Activated T-cell treated with anti-CD3 and anti-CD28 coated beads for 24 hours (primary cell): Measurements from ENCODE around the gene NOC2L.
A peak's percentile ranks its signal among the peaks of the same experiment; 100 is the strongest.

Experiments
- DNase-seq: peaks from one replicate; pipeline ENCODE4 v3.0.0-alpha.2; 2020; ENCODE audit warnings: low read depth

The NOC2L gene

GRCh38 chr1:974687-975328 is 15.8 kb upstream of the NOC2L start:
- no peak for DNase-seq

GRCh38 chr1:974293-974640 is 15.2 kb upstream of the NOC2L start:
- DNase-seq, result no peak

- no peak for DNase-seq
These were observed 14.6 kb upstream of the NOC2L start for GRCh38 chr1:973459-974292.

- DNase-seq, result no peak
These were observed 13.8 kb upstream of the NOC2L start for GRCh38 chr1:972726-973458.

GRCh38 chr1:971751-972506 is 12.9 kb upstream of the NOC2L start:
- DNase-seq, result no peak

- no peak for DNase-seq
These were observed 12.1 kb upstream of the NOC2L start for GRCh38 chr1:970973-971730.

GRCh38 chr1:970242-970972 is 11.4 kb upstream of the NOC2L start:
- DNase-seq, result no peak

- DNase-seq, result no peak
These were observed 10.3 kb upstream of the NOC2L start for GRCh38 chr1:969260-969855.

GRCh38 chr1:967466-968343 is 8.6 kb upstream of the NOC2L start:
- no peak for DNase-seq

GRCh38 chr1:966704-967300 is 7.7 kb upstream of the NOC2L start:
- DNase-seq, result peak; percentile 83

- no peak for DNase-seq
These were observed 7.2 kb upstream of the NOC2L start, which contains the start of gene PLEKHN1 for GRCh38 chr1:966135-966703. PLEKHN1 (plus strand) TSS chr1:966482; CDS start chr1:966532, 50 bp downstream.

- no peak for DNase-seq
These were observed 6.6 kb upstream of the NOC2L start for GRCh38 chr1:965526-966134.

- DNase-seq, result no peak
These were observed 5.9 kb upstream of the NOC2L start for GRCh38 chr1:964691-965525.

- no peak for DNase-seq
These were observed 4.9 kb upstream of the NOC2L start for GRCh38 chr1:963746-964525.

- DNase-seq, result no peak
These were observed 4.2 kb upstream of the NOC2L start for GRCh38 chr1:963301-963651.
